ENCODE measurements around the gene PPEF2.
"Not testable (repeated sequence)": the region's sequence is repeated elsewhere in the genome, so short reads cannot be mapped to it uniquely, and the experiment has no call there.

Gene PPEF2

DNA sequence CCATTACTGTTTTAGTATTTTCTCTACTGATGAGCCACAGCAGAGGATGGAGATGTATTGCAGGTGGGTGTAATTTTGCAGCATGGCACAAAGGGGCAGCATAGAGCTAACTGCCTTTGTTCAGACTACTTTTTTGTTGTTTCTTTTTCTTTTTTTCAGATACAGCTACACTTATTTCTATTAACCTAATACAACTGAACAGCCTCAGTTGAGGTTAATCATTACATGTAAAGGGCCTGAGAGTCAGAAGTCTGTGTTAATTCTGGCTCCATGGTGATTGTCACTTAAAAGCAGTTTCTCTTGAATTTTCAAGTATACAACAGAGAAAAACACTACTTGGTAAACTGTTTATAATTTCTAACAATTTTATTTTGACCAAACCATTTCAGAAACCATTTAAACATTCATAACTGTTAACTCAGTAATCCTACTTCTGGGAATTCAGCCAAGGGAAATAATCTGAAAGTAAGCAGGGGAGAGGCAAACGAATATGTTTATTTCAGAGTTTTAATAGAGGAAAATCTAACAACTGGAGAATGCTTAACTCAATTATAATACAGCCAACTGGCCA lies 13.9 kb upstream of the PPEF2 start:
- TF ChIP-seq POLR2A (IDR thresholded peaks at IDR 0.05; ENCODE audit: low read length) = no peak
- TF ChIP-seq GATA1 (IDR thresholded peaks at IDR 0.05; ENCODE audit: low read depth, low read length) = no peak
- DNase-seq = peak; percentile 37 to 53

DNA sequence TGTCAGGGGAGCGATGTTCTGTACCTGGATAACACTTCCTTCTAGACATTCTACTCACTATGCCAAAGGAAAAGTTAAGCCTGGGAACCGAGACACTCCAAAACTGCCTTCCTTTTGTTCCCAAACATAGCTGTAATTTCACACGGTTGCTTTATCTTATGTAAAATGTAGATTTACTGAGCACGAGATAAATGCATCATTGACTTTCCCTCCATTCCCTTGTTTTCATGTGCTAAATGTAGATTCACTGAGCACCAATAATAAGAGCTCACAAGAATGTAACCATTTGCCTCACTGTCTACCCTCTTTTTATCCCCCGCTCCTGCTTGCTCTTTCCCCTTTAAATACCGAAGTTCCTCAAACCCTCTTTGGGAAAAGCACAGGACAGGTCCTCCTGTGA lies 10.7 kb upstream of the PPEF2 start:
- TF ChIP-seq POLR2A (IDR thresholded peaks at IDR 0.05; ENCODE audit: low read length) (no peak), GATA1 (IDR thresholded peaks at IDR 0.05; ENCODE audit: low read depth, low read length) (no peak)
- no peak for DNase-seq

DNA sequence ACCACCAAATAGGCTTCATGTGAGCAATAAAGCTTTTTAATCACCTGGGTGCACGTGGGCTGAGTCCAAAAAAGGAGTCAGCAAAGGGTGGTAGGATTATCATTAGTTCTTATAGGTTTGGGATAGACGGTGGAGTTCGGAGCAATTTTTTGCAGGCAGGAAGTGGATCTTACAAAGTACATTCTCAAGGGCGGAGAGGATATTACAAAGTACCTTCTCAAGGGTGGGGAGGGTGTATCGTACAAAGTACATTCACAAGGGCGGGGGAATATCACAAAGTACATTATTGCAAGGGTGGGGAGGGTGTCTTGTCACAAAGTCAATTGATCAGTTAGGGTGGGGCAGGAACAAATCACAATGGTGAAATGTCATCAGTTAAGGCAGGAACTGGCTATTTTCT lies 8.6 kb upstream of the PPEF2 start:
- not testable (repeated sequence) for DNase-seq

DNA sequence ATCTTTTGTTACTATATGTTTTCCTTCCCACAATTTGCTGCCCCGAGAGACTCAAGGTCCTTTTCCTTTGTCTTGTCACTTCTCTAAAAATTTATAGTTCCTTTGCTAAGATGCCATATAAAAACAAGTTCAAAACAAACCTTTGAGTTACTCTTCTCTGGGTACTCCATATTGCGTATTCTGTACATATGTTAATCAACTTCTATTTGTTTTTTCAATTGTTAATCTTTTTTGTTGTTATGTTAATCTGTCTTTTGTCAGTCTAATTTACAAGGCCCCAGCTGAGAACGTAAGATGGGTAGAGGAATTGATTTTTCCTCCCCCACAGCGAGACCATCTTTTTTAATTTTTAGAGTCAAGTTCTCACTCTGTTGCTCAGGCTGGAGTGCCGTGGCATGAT lies 7.2 kb upstream of the PPEF2 start:
- TF ChIP-seq GATA1 (IDR thresholded peaks at IDR 0.05; ENCODE audit: low read depth, low read length) (no peak), POLR2A (IDR thresholded peaks at IDR 0.05; ENCODE audit: low read length) (no peak)
- DNase-seq = no peak

DNA sequence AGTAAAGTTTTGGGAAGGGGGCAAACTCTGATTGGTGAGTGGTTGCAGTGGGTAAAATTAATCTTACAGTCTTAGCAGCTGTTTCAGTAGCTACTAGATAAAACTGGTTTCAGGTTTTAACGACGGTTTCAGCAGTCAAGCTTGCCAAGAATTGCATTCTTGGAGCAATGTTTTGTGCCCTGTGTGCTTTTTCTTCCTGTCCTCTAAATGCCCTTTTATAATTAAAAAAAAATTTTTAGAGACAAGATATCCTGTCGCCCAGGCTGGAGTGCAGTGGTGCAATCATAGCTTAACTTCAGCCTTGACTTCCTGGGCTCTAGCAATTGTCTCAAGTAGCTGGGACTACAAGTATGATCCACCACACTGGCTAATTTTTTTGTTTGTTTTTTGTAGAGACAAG lies 6.3 kb upstream of the PPEF2 start:
- TF ChIP-seq GATA1 (IDR thresholded peaks at IDR 0.05; ENCODE audit: low read depth, low read length) = no peak
- TF ChIP-seq POLR2A (IDR thresholded peaks at IDR 0.05; ENCODE audit: low read length) = no peak
- DNase-seq = no peak

DNA sequence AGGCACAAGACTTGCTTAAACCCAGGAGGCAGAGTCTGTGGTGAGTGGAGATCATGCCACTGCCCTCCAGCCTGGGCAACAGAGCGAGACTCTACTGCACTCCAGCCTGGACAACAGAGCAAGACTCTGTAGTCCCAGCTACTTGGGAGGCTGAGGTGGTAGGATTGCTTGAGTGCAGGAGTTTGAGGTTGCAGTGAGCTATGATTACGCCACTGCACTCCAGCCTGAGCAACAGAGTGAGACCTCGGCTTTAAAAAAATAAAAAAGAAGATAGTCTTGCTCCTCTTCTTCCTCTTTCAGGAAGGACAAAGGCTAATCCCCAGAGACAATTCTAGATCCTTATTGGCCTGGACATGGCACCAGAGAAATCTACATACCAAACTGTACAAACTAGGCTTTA lies 5.7 kb upstream of the PPEF2 start:
- DNase-seq = no peak
- TF ChIP-seq GATA1 (IDR thresholded peaks at IDR 0.05; ENCODE audit: low read depth, low read length) = no peak
- no peak for TF ChIP-seq POLR2A (IDR thresholded peaks at IDR 0.05; ENCODE audit: low read length)

DNA sequence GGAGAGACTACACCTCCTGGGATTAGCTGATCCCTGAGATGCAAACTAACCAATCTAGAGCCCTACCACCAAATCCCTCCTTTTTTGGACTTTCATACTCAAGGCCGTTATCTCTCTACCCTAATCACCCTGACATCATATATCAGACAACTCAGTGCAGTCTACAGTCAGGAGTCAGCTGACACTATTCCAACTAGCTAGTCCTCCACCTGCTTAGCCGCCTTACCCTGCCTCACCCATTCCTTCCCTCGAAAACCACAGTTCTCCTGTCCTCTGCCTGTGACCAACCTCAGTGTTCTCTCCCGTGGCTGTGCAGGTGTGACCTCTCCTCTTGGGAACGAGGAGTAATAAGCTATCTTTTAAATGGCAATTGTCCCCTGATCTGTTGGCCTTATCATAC lies 1.8 kb upstream of the PPEF2 start:
- TF ChIP-seq POLR2A (IDR thresholded peaks at IDR 0.05; ENCODE audit: low read length) (no peak), GATA1 (IDR thresholded peaks at IDR 0.05; ENCODE audit: low read depth, low read length) (no peak)
- DNase-seq = no peak

DNA sequence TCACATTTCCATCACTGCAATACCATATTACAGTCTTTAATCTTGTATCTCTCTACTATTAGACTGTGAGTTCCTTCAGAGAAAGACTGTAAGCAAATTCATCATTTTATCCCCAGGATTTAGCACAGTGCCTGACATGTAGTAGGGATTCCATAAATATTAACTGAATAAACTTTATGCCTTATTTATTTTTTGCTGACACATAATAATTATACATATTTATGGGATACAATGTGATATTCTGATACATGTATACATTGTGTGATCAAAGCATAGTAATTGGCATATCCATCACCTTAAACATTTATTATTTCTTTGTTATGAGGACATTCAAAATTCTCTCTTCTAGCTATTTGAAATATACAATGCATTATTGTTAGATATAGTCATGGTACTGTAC lies 3.7 kb downstream of the PPEF2 start:
- TF ChIP-seq POLR2A (IDR thresholded peaks at IDR 0.05; ENCODE audit: low read length) = no peak
- no peak for TF ChIP-seq GATA1 (IDR thresholded peaks at IDR 0.05; ENCODE audit: low read depth, low read length)
- DNase-seq = no peak

DNA sequence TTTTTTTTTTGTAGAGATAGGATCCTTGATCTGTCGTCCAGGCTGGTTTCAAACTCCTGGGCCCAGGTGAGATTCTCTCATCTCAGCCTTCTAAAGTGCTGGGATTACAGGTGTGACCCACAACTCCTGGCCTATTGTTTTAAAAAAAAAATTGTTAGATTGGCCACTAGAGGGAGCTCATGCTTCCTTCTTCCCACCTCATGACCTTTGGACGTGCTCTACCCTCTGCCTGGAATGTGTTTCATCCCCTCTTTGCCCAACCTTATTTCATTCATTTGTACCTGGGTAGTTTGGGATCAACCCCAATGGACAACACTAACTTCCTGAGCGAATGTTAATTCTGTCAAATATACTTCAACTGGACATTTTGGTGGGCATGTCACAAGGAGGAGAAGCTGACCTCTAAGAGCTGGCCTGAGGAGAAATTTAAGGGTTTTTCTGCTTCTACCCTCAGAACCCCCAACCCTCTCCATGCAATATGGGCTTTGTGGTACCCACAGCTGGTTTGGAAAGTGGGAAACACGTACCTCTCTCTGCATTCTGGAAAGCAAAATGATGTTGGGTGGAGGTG lies 6.4 kb downstream of the PPEF2 start:
- TF ChIP-seq GATA1 (IDR thresholded peaks at IDR 0.05; ENCODE audit: low read depth, low read length) = no peak
- no peak for TF ChIP-seq POLR2A (IDR thresholded peaks at IDR 0.05; ENCODE audit: low read length)
- peak; percentile 40 to 67 for DNase-seq

DNA sequence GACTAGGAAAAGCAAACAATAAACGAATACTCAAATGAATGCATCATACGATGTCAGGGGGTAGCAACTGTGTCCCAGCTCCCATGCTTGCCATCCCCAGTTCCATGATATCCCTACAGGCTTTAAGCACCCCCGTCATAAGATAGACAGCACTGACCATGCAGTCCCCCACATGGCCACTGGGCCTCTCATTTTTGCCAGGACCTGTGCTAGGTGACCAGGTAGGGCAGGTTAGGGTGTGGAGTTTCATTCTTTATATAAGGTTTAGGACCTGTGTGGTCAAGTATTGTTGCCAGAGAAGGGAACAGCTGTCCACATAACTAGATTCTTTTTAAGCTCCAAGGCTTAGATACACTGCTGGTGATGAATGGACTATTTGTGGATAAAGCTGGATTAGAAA lies 9.7 kb downstream of the PPEF2 start:
- DNase-seq = no peak

DNA sequence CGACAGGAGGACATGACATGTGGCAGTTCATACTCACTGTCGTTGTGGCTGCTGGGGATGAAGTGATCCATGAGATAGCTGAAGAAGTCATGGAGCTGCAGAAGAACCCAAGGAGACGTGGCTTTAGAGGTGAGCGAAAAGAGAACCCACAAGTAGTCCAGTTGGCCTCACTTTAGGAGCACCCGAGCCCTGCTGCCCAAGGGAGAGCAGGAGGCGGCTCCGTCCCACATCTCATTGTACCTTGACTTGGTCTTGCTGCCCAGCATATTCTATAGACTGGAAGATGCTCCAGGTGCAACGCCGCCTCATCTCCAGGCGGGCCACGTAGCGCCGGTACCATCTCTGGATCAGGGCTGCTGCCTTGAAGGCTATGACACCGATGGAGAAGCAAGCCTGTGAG lies 10.6 kb downstream of the PPEF2 start:
- no peak for DNase-seq
- TF ChIP-seq POLR2A (IDR thresholded peaks at IDR 0.05; ENCODE audit: low read length) = no peak
- TF ChIP-seq GATA1 (IDR thresholded peaks at IDR 0.05; ENCODE audit: low read depth, low read length) = no peak

More for the DNA sequence above, 9.7 kb downstream of the PPEF2 start:
- TF ChIP-seq POLR2A (IDR thresholded peaks at IDR 0.05; ENCODE audit: low read length) (no peak), GATA1 (IDR thresholded peaks at IDR 0.05; ENCODE audit: low read depth, low read length) (no peak)

DNA sequence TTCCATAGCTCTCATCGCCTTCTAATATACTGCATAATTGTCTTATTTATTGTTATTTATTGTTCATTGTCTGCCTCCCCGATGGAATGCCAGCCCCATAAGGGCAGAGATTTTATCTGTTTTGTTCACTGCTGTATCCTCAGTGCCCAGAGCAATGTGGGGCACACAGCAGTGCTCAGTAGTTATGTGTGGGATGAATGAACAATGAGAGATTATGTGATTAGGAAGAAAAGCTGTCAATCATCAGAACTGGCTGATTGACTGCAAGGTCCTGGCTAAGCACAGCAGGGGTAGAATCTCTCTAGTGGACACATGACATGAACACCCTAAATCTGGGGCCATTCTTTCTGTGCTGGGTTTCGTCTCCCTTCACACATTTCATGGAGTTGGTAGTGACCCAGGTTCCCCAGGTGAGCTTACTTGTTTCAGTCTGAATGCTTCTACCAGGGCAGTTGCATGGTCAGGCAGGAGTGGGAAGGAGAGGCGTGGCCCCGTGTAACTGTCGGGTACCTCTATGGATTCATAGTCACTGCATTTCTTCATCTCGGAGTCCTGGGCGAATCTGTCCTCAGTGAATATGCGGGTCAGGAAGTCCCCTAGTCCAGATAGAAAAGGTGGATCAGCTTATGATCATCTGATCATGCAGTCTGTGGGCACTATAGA lies 12.6 kb downstream of the PPEF2 start:
- no peak for DNase-seq
- no peak for TF ChIP-seq GATA1 (IDR thresholded peaks at IDR 0.05; ENCODE audit: low read depth, low read length)
- no peak for TF ChIP-seq POLR2A (IDR thresholded peaks at IDR 0.05; ENCODE audit: low read length)

DNA sequence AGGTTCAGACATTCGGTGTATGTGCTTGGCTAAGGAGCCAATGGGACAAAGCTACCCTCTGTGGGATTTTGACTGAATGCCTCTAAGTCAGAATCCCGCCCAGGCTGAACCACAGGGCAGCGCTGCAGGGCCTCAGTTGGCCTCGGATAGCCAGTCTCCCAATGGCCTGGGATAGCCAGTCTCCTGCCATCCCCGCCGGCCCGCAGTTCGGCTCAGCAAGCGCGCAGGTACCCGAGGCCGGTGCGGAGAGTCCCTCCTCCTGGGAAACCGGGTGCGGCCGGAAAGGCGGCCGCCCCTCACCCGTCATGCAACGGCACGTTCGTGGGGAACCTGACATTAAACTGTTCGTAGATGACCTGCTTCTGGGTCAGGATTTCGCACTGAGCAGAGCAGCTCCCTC lies 16.1 kb downstream of the PPEF2 start:
- no peak for DNase-seq
- no peak for TF ChIP-seq GATA1 (IDR thresholded peaks at IDR 0.05; ENCODE audit: low read depth, low read length)

DNA sequence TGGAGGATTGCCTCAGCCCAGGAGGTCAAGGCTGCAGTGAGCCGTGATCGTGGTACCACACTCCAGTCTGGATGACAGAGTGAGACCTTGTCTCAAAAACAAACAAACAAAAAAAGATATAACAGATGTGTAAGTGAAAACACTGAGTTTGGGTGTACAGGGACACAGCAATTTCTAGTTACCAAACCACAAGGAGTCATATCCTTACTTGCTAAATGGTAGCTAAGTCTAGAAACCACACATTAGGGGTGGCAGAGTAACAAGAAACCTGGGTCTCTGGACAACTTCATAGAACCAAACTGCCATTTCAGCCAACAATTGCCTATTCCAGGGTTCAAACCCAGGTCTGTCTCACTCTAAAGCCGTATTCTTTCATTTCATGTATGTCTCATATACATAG lies 20.8 kb downstream of the PPEF2 start:
- no peak for DNase-seq
- TF ChIP-seq GATA1 (IDR thresholded peaks at IDR 0.05; ENCODE audit: low read depth, low read length) (no peak), POLR2A (IDR thresholded peaks at IDR 0.05; ENCODE audit: low read length) (no peak)

DNA sequence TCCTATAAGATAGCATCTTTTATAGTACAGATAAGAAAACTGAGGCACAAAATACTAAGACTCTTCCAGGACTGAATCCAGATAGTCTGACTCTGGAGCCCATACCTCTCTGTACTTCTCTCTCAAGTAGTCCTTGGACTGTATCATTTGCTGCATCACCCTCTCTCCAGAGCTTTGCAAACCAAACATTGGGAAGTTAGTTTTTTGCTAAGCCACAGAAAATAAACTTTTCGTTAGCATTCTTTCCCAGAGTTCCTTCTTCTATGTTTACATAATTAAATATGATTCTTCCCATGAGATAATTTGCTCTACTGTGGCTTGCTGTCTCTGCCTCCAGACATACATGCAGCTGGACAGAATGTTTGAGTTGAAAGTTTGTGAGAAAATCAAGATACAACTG lies 22.0 kb downstream of the PPEF2 start:
- no peak for TF ChIP-seq POLR2A (IDR thresholded peaks at IDR 0.05; ENCODE audit: low read length)
- no peak for TF ChIP-seq GATA1 (IDR thresholded peaks at IDR 0.05; ENCODE audit: low read depth, low read length)
- DNase-seq = no peak
